AML-193 (cell line): ENCODE results near the gene UBN1.

Source experiments
- DNase-seq, 2 experiments: peaks; one replicate each; lab custom pipeline; 2025; lab: John Stamatoyannopoulos, UW

UBN1 gene

GRCh38 chr16:4825196-4825595 is 22.1 kb upstream of the UBN1 start:
- DNase-seq: no peak

- DNase-seq: no peak
Measured at GRCh38 chr16:4826526-4826925, 20.8 kb upstream of the UBN1 start.

- no peak for DNase-seq
Measured at GRCh38 chr16:4826980-4827379, 20.3 kb upstream of the UBN1 start.

GRCh38 chr16:4828567-4829321 is 18.5 kb upstream of the UBN1 start:
- DNase-seq: no peak

- no peak for DNase-seq
Measured at GRCh38 chr16:4830408-4830807, 16.9 kb upstream of the UBN1 start.

- no peak for DNase-seq
Measured at GRCh38 chr16:4831616-4832015, 15.7 kb upstream of the UBN1 start.

GRCh38 chr16:4832698-4833343 is 14.5 kb upstream of the UBN1 start:
- no peak for DNase-seq

GRCh38 chr16:4833584-4833983 is 13.7 kb upstream of the UBN1 start:
- DNase-seq: no peak

- no peak for DNase-seq
Measured at GRCh38 chr16:4836727-4837126, 10.6 kb upstream of the UBN1 start.

- DNase-seq: no peak
Measured at GRCh38 chr16:4837733-4838501, 9.4 kb upstream of the UBN1 start.

GRCh38 chr16:4839942-4840341 is 7.3 kb upstream of the UBN1 start:
- no peak for DNase-seq

GRCh38 chr16:4840984-4841383 is 6.3 kb upstream of the UBN1 start:
- DNase-seq: no peak

GRCh38 chr16:4846503-4846900 is 779 bp upstream of the UBN1 start:
- peak; percentile 42 to 43 for DNase-seq

GRCh38 chr16:4847774-4848587 is 700 bp downstream of the UBN1 start:
- peak in 1 of 2 experiments; percentile 28 for DNase-seq

- no peak for DNase-seq
Measured at GRCh38 chr16:4850211-4850610, 2.9 kb downstream of the UBN1 start.

GRCh38 chr16:4852221-4852872 is 5.1 kb downstream of the UBN1 start:
- no peak for DNase-seq

GRCh38 chr16:4855371-4855770 is 8.1 kb downstream of the UBN1 start:
- DNase-seq: no peak

- DNase-seq: no peak
Measured at GRCh38 chr16:4855804-4856203, 8.5 kb downstream of the UBN1 start.

- DNase-seq: no peak
Measured at GRCh38 chr16:4859190-4859899, 12.1 kb downstream of the UBN1 start.

- no peak for DNase-seq
Measured at GRCh38 chr16:4859900-4860255, 12.6 kb downstream of the UBN1 start.

GRCh38 chr16:4860727-4861342 is 13.6 kb downstream of the UBN1 start:
- no peak for DNase-seq
